Suppressor macrophage (primary cell): Measurements from ENCODE around the gene KRTCAP2.

Experiments
- DNase-seq, 4 experiments: peaks; one replicate each; pipeline ENCODE4 v3.0.0-alpha.2; 2020 to 2022

The KRTCAP2 gene

DNA sequence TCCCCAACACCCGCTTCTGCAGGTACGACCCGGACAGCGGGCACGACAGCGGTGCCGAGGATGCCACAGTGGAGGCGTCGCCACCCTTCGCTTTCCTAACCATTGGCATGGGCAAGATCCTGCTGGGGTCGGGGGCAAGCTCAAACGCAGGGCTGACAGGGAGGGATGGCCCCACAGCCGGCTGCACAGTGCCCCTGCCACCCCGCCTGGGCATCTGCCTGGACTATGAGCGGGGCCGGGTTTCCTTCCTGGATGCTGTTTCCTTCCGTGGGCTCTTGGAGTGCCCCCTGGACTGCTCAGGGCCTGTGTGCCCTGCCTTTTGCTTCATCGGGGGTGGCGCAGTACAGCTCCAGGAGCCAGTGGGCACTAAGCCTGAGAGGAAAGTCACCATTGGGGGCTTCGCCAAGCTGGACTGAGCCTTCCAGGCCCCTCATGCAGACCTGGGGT lies 10.7 kb upstream of the KRTCAP2 start:
- no peak for DNase-seq

GRCh38 chr1:155182052-155182550 lies 9.0 kb upstream of the KRTCAP2 start:
- no peak for DNase-seq

- DNase-seq, result no peak
Observed at GRCh38 chr1:155181371-155182051, 8.4 kb upstream of the KRTCAP2 start.

GRCh38 chr1:155179112-155180031 lies 6.3 kb upstream of the KRTCAP2 start:
- DNase-seq, result no peak

- DNase-seq, result peak; percentile 57 to 82 (median 74)
Observed at GRCh38 chr1:155178441-155179111, 5.5 kb upstream of the KRTCAP2 start.

- no peak for DNase-seq
Observed at GRCh38 chr1:155177918-155178281, 4.8 kb upstream of the KRTCAP2 start.

DNA sequence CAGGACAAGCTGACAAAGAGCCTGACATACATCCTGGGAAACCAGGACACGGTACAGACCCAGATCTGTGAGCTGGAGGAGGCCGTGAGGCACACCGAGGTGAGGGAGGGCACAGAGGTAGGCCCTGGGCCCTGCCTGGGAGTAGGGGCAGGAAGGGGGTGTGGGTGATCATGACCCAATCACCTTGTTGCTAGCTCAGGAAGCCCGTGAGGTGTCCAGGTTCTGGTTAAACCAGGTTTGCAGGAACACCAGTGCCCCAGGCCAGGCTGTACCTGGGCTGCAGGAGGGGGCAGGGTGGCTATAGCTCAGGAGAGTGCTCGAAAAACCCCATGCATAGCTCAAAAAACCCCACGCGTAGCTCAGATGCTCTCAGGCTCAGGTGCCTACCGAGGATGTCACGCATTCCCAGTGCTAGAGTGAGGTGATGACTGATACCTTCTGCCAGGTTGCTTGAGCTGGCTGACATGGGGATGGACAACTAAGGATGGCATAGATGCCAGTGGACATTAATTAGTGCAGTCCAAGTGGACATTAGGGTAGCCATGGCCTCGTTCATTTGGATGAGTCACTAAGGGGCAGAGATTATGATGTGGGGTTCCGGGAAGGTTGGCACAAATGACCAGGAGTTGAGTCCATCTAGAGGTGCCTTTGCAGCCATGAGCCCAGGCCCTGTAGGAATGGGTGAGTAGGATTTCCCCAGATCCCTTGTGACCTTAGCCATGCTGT lies 4.3 kb upstream of the KRTCAP2 start:
- DNase-seq, result no peak

DNA sequence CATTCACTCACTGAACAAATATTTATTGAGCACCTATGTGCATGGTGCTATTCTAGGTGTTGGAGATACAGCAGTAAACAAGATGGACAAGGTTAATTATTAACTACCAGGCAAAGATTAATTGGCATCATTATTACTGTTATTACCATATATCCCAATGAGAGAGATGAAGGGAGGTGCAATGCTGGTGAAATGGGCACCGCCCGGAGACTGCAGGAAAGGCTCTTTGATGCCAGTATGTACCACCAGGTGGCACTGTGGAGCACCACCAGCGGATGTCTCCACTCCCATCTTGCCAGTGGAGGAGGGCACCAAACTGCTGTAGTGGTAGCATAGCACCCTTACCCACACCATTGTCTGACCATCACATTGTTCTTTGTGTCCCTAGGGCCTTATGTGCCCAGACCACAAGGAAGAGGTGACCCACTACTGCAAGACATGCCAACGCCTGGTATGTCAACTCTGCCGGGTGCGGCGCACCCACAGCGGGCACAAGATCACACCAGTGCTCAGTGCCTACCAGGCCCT lies 3.5 kb upstream of the KRTCAP2 start:
- peak; percentile 87 to 92 (median 91) for DNase-seq

DNA sequence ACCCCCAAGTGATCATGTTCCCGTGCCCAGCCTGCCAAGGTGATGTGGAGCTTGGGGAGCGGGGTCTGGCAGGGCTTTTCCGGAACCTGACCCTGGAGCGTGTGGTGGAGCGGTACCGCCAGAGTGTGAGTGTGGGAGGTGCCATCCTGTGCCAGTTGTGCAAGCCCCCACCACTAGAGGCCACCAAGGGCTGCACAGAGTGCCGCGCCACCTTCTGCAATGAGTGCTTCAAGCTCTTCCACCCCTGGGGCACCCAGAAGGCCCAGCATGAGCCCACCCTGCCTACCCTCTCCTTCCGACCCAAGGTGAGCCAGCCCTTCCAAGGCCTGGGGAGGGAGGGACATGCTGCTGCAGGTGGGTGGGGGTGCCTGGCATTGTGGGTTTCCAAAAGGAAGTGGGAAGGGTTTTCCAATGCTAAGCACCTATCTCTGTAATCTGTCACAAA lies 2.8 kb upstream of the KRTCAP2 start:
- peak in 3 of 4 experiments; percentile 31 to 54 (median 41) for DNase-seq

- no peak for DNase-seq
Observed at GRCh38 chr1:155175281-155175926, 2.3 kb upstream of the KRTCAP2 start.

GRCh38 chr1:155174324-155175280 lies 1.5 kb upstream of the KRTCAP2 start:
- DNase-seq, result peak in 1 of 4 experiments; percentile 40

- no peak for DNase-seq
Observed at GRCh38 chr1:155173478-155174323, 597 bp upstream of the KRTCAP2 start, which contains the start of gene TRIM46. Gene TRIM46 (plus strand): TSS chr1:155173849. CDS start chr1:155173967, 118 bp downstream.

- peak in 1 of 4 experiments; percentile 48 for DNase-seq
Observed at GRCh38 chr1:155171836-155172731, 1.0 kb downstream of the KRTCAP2 start.

GRCh38 chr1:155170806-155171205 lies 2.3 kb downstream of the KRTCAP2 start:
- DNase-seq, result no peak

DNA sequence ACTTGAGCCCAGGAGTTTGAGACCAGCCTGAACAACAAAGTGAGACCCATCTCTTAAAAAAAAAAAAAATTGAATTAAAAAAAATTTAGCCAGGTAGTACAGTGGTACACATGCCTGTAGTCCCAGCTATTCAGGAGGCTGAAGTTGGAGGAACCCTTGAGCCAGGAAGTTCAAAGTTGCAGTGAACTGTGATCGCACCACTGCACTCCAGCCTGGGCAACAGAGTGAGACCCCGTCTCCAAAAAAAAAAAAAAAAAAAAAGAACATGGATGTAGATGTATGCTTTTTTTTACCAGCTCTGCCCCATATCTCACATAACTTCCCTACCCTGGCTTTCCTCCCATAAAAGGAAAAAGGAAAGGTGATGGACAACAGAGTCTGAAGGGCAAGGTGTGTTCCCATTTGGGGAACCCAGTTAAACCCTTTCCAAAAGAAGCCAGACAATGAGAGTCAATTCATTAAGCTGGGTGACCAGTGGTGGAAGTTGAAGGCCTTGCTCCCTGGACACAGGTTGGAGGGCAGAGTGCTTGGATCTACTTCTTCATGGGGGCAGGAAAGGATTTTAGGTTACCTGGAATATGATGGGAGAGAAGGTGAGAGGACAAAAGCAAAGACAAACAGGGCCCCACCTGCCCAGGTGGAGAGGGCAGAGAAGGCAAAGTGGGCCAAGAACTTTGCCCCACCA lies 2.9 kb downstream of the KRTCAP2 start:
- no peak for DNase-seq

DNA sequence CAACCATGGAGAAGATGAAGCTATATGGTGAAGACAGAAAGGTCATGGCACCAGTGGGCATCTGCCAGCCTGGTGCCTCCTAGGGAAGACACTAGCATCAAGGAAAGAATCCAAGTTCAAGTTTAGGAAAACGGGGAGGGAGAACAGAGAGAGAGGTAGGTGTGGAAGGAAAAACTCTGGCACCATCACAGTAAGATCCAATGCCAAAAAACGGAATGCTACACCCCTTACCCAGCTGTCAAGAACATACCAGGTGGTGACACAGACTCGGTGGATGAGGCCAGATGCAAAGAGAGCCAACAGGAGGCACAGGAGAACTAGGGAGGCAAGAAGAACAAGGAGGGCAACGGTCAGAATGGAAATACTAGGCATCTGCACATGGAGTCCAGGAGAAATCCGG lies 3.6 kb downstream of the KRTCAP2 start:
- no peak for DNase-seq

DNA sequence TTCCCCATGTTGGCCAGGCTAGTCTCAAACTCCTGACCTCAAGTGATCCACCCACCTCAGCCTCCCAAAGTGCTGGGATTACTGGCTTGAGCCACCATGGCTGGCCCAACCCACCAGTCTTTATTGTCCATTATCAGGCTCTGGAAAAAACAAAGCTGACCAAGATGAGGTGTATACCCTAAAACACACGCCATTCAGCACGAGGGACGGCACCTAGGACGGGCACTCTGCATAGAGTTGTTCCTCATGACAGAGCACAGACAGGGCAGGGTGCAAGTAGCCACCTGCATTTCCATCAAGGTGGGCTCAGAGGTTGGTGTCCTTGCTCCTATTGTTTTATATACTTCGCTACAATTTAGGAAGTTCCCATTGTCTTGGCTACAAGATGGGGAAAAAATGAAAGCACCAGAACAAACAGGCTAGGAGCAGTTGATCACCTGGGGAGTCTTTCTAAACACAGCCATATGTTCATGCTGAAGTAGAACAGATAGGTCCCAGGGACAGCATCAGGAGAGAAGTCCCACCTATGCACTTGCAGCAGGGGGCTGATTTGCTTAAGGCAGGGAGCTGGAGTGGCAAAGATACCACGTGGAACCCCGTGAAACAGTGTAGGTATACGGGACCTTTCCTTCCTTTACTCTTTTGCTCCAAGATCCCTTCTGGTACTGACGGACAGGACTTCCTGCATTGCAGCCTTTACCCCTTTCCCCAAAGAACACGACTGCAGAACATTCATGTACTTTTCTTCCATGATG lies 4.5 kb downstream of the KRTCAP2 start:
- no peak for DNase-seq
